KMS-11 (cell line): ENCODE data around the gene CROCC2.

Experiments used
- H2AFZ ChIP-seq: fragments of 200-600 bp; sonication (generic); 2 replicates; pipeline ENCODE4 v1.6.1; 2016; ENCODE audit warnings: antibody characterized with exemption, mixed run types, low read depth
- H3K27ac ChIP-seq: fragments of 200-600 bp; sonication (generic); 2 replicates; pipeline ENCODE4 v1.6.1; 2016; ENCODE audit warnings: mild to moderate bottlenecking, mixed run types
- H3K27me3 ChIP-seq: fragments of 200-600 bp; sonication (generic); 2 replicates; pipeline ENCODE4 v1.6.1; 2017; ENCODE audit warnings: mild to moderate bottlenecking, low read depth, mixed run types, moderate library complexity; ENCODE audit not compliant: insufficient read depth
- H3K36me3 ChIP-seq: fragments of 200-600 bp; sonication (generic); 2 replicates; pipeline ENCODE4 v1.6.1; 2017; ENCODE audit warnings: mild to moderate bottlenecking, mixed run types; ENCODE audit not compliant: insufficient read depth
- H3K4me1 ChIP-seq: fragments of 200-600 bp; sonication (generic); 2 replicates; pipeline ENCODE4 v1.6.1; 2016; ENCODE audit warnings: mild to moderate bottlenecking, low read depth, mixed run types; ENCODE audit not compliant: poor library complexity, severe bottlenecking
- H3K4me2 ChIP-seq: fragments of 200-600 bp; sonication (generic); 2 replicates; pipeline ENCODE4 v1.7.0; 2016; ENCODE audit warnings: mild to moderate bottlenecking, mixed run types
- H3K4me3 ChIP-seq: fragments of 200-600 bp; sonication (generic); IDR thresholded peaks from 2 replicates; pipeline ENCODE4 v1.6.1; 2017; ENCODE audit warnings: low read depth, low read length, mixed read lengths; ENCODE audit not compliant: insufficient read depth
- H3K79me2 ChIP-seq: fragments of 200-600 bp; sonication (generic); 2 replicates; pipeline ENCODE4 v1.6.1; 2016; ENCODE audit warnings: low read depth, mixed run types; ENCODE audit not compliant: insufficient read depth
- H3K9ac ChIP-seq: fragments of 200-600 bp; sonication (generic); 2 replicates; pipeline ENCODE4 v1.6.1; 2016; ENCODE audit warnings: mild to moderate bottlenecking, mixed run types
- H4K20me1 ChIP-seq: fragments of 200-600 bp; sonication (generic); 2 replicates; pipeline ENCODE4 v1.6.1; 2016; ENCODE audit warnings: mild to moderate bottlenecking, mixed run types; ENCODE audit not compliant: insufficient read depth
- CTCF ChIP-seq: fragments of 200-600 bp; sonication (generic); conservative IDR thresholded peaks from 2 replicates; pipeline ENCODE4 v1.6.1; 2017; ENCODE audit warnings: low read depth, mild to moderate bottlenecking, antibody characterized with exemption, low read length, moderate library complexity, mixed read lengths

Gene CROCC2

GRCh38 chr2:240995041-240996021 is 89.2 kb downstream of the CROCC2 start:
- no peaks in the 10 kb centered on the region for H3K36me3 ChIP-seq
- no peaks in the 10 kb centered on the region for H3K4me1 ChIP-seq
- H3K27me3 ChIP-seq, result peaks cover 34% of the 10 kb centered on the region
- H3K4me2 ChIP-seq, result no peak overlapping the region
- H3K27ac ChIP-seq, result no peak overlapping the region
- no peaks in the 10 kb centered on the region for H4K20me1 ChIP-seq
- H3K79me2 ChIP-seq, result no peaks in the 10 kb centered on the region
- H3K9ac ChIP-seq, result no peak overlapping the region
- TF ChIP-seq CTCF, result no peak
- H3K4me3 ChIP-seq, result no peak overlapping the region
- H2AFZ ChIP-seq, result no peak overlapping the region

GRCh38 chr2:240996161-240996833 is 90.2 kb downstream of the CROCC2 start:
- Histone ChIP-seq H3K4me3 (no peak overlapping the region), H3K36me3 (no peaks in the 10 kb centered on the region), H3K4me1 (no peaks in the 10 kb centered on the region), H3K79me2 (no peaks in the 10 kb centered on the region), H3K9ac (no peak overlapping the region), H3K27me3 (peaks cover 34% of the 10 kb centered on the region), H3K4me2 (no peak overlapping the region), H3K27ac (no peak overlapping the region), H4K20me1 (no peaks in the 10 kb centered on the region), H2AFZ (no peak overlapping the region)
- TF ChIP-seq CTCF, result no peak

GRCh38 chr2:240996834-240997140 is 90.7 kb downstream of the CROCC2 start:
- H4K20me1 ChIP-seq, result no peaks in the 10 kb centered on the region
- no peak overlapping the region for H3K4me2 ChIP-seq
- H3K79me2 ChIP-seq, result no peaks in the 10 kb centered on the region
- H3K27ac ChIP-seq, result no peak overlapping the region
- H3K27me3 ChIP-seq, result peaks cover 29% of the 10 kb centered on the region
- H2AFZ ChIP-seq, result no peak overlapping the region
- no peak for TF ChIP-seq CTCF
- H3K36me3 ChIP-seq, result no peaks in the 10 kb centered on the region
- H3K4me3 ChIP-seq, result no peak overlapping the region
- no peak overlapping the region for H3K9ac ChIP-seq
- no peaks in the 10 kb centered on the region for H3K4me1 ChIP-seq

GRCh38 chr2:240997141-240997855 is 91.2 kb downstream of the CROCC2 start:
- Histone ChIP-seq H3K9ac (no peak overlapping the region), H3K79me2 (no peaks in the 10 kb centered on the region), H3K4me1 (no peaks in the 10 kb centered on the region), H2AFZ (no peak overlapping the region), H3K27ac (no peak overlapping the region), H3K27me3 (peaks cover 24% of the 10 kb centered on the region), H4K20me1 (no peaks in the 10 kb centered on the region), H3K4me2 (no peak overlapping the region), H3K4me3 (no peak overlapping the region), H3K36me3 (no peaks in the 10 kb centered on the region)
- no peak for TF ChIP-seq CTCF
